CD1c-positive myeloid dendritic cell (primary cell): Measurements from ENCODE around the gene GDAP1L1.
"Not testable (repeated sequence)": the region's sequence is repeated elsewhere in the genome, so short reads cannot be mapped to it uniquely, and the experiment has no call there.

ENCODE experiments used
- DNase-seq: peaks from one replicate; pipeline ENCODE4 v3.0.0-alpha.2; 2016; ENCODE audit errors: extremely low spot score

Gene GDAP1L1

DNA sequence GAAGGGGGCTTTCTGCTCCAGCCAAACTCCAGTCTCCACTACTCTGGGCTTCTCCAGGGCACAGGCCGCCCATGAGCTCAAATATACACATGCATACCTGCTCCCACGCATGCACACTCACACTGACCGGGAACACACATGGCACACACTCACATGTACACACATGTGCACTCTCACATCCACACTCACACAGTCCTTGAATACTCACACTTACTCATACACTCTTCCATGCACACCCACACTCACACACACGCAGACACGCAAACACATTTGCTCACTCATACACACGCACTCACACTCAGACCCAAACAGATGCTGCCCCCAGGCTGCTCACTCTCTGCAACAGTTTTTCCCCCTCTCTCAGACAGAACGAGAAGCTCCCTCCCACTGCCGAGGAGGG, 7.0 kb downstream of the GDAP1L1 start:
- DNase-seq: no peak

DNA sequence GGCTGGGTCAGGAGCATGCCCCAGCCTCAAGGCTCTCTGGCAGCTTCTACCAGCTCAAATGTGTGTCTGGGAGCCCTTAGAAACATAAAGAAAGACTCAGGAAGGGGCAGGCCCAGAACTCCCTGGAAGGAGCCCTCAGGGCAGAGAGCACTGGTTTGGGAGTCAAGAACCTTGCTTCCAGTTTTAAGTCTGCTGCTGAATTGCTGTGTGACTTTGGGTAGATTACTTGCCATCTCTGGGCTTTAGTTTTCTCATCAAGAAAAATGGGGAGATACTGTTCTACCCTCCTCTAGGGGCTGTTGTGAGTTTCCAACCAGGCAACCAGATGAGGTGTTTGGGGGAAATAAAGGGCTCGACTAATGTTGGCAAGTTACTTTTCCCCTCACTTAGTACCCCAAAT, 8.8 kb downstream of the GDAP1L1 start:
- no peak for DNase-seq

- DNase-seq: no peak
Measured at GRCh38 chr20:44256961-44257360, 9.9 kb downstream of the GDAP1L1 start.

GRCh38 chr20:44258226-44258890, 11.2 kb downstream of the GDAP1L1 start:
- no peak for DNase-seq

DNA sequence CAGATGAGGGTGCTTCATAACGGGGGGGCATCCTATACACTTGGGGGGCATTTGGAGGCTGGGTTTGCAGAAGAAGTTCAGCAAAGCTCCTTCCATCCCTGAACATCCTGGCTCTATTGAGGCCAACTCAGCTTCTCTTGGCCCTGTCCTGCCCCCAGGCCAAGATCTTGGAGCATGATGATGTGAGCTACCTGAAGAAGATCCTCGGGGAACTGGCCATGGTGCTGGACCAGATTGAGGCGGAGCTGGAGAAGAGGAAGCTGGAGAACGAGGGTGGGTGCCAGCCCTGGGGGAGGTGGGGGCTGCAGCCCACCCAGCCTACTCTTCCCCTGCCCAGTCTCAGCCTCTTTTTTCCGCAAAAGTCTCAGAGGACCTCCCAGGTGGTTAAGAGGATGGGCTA, 17.2 kb downstream of the GDAP1L1 start:
- no peak for DNase-seq

- DNase-seq: no peak
Measured at GRCh38 chr20:44268802-44269201, 21.7 kb downstream of the GDAP1L1 start.

- no peak for DNase-seq
Measured at GRCh38 chr20:44271915-44272663, 25.0 kb downstream of the GDAP1L1 start.

GRCh38 chr20:44273231-44274215, 26.4 kb downstream of the GDAP1L1 start:
- no peak for DNase-seq

DNA sequence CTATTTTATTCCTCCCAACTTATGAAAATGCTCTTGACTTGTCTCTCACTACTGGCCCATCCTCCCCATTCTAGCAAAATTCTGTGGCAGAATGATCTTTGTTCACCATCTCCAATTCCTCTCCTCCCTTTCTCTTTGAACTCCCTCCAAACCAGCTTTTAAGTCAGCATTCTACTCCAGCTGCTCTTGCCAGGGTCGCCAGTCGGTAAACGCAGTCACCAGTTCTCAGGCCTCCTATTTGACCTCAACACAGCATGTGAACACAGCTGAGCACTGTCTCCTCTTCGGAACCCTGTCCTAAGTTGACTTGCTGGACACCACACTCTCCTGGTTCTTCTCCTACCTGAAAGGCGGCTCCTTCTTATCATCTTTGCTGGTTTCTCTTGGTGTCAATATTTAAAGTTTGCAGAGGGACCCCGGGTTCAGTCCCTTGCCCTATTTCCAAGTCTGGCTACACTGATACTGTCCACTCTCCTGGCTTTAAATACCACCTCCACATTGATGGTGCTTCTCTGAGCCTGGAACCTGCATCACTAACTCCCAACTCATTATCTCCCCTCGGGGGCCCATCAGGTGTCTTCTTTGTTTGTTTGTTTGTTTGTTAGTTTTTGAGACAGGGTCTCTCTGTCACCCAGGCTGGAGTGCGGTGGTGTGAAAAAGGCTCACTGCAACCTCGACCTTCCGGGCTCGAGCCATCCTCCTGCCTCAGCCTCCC, 27.4 kb downstream of the GDAP1L1 start:
- no peak for DNase-seq

DNA sequence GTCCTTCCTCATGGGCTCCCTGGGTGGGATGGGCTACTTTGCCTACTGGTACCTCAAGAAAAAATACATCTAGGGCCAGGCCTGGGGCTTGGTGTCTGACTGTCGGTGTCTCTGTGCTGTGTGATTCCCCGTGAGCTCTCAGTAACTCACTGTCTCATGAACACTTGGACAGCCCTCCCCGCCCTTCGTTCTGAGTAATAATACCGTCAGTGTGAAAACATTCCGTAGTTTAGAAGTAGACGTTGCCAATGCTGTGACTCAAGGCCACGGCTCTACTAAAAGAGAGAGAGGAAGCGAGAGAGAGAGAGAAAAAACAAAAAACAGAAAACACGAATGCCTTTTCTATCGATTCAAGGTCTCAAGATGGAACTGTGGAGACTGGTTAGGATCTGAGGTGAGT, 32.1 kb downstream of the GDAP1L1 start:
- no peak for DNase-seq

DNA sequence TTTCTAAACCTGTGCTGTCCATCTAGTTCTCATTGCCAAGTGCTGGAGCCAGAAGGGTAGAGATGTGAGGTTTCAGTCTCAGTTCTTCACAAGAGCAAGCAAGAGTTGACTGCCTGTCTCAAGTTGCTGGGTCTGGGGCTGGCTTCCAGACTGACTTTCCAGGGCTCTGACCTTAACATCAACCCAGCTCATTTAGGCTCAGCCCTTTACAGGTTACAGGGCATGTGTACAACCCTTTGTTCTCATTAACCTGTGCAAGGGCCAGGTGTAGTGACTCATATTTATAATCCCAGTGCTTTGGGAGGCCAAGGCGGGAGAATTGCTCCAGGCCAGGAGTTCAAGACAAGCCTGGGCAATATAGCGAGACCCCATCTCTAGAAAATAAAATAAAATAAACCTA, 33.3 kb downstream of the GDAP1L1 start:
- DNase-seq: no peak

GRCh38 chr20:44282192-44282591, 35.1 kb downstream of the GDAP1L1 start:
- DNase-seq: no peak

DNA sequence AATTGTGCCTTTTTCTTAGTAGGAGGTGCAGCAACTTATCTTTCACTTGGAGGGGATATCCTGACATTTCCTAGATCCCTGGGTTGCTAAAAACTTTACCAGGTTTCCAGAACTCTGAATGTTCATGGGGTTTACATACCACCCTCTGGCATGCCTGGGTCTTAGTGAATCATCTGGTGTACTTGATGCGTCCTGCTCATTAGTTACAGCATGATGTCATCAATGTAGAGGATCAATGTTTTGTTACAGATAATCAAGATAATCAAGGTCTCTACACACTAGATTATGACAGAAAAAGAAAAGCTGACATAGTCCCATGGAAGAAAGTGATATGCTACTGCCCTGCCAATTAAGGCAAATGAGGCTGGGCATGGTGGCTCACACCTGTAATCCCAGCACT, 36.9 kb downstream of the GDAP1L1 start:
- no peak for DNase-seq

DNA sequence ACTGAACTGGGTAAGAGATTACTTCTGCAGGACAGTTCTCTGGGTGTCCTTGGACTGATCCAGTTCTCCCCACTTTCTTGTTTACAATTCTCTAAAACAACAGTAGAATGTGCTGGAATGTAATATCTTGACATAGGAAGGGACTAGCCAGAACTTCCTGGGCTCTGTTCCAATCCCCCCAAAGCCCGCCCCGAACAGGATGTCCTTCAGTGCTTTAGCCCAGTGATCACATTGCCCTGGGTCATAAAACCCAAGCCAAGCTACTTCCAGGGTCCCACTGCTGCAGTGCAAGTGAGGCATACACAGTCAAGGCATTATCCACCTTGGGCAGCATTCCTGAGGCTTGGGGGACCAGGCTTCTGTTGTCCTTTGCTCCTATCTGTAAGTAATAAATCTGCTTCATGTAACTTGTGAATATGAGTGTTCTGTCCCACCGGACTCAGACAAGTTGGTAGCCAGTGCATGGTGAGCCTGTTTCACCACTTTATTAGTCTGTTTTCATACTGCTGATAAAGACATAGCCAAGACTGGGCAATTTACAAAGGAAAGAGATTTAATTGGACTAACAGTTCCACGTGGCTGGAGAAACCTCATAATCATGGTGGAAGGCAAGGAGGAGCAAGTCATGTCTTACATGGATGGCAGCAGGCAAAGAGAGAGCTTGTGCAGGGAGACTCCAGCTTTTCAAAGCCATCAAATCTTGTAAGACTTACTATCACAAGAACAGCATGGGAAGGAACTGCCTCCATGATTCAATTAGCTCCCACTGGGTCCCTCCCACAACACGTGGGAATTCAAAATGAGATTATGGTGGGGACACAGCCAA, 40.4 kb downstream of the GDAP1L1 start:
- no peak for DNase-seq

GRCh38 chr20:44288252-44288651, 41.1 kb downstream of the GDAP1L1 start:
- no peak for DNase-seq

- DNase-seq: no peak
Measured at GRCh38 chr20:44291754-44292153, 44.6 kb downstream of the GDAP1L1 start.

GRCh38 chr20:44296011-44296410, 48.9 kb downstream of the GDAP1L1 start:
- no peak for DNase-seq

GRCh38 chr20:44297721-44298120, 50.6 kb downstream of the GDAP1L1 start:
- DNase-seq: no peak

GRCh38 chr20:44299011-44299535, 52.0 kb downstream of the GDAP1L1 start:
- not testable (repeated sequence) for DNase-seq

DNA sequence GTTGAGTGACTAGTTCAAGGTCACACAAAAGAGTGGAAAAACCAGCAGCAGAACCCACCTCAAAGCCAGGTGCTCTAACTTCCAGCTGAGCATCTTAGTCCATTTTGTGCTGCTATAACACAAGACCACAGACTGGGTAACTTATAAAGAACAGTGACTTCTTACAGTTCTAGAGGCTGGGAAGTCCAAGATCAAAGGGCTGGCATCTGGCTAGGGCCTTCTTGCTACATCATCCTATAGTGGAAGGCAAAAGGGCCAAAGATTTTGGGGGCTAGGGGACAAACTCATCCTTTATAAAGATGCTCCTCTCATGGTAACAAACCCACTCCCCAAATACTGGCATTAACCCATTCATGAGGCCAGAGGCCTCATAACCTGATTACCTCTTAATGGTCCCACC, 54.2 kb downstream of the GDAP1L1 start:
- no peak for DNase-seq
